Activated naive CD4-positive, alpha-beta T cell treated with anti-CD3 and anti-CD28 coated beads, Interleukin-2, amount 10 ng/mL, durations not matched to agents 5 hours and 36 hours (primary cell): ENCODE results near the gene CORT. TPM values are rescaled to one million over a fixed set of nuclear protein-coding genes. Genes with fewer than 3 reads are reported as not detected.

ENCODE experiments used
- total RNA-seq, 2 experiments: library from RNA; stranded (reverse); gene quantifications; one replicate each; pipeline ENCODE4 v1.2.3, GENCODE V29; 2021

The CORT gene
- under 1 TPM in 1 of 2 experiments, not detected in 1; 0.35 TPM for total RNA-seq

DNA sequence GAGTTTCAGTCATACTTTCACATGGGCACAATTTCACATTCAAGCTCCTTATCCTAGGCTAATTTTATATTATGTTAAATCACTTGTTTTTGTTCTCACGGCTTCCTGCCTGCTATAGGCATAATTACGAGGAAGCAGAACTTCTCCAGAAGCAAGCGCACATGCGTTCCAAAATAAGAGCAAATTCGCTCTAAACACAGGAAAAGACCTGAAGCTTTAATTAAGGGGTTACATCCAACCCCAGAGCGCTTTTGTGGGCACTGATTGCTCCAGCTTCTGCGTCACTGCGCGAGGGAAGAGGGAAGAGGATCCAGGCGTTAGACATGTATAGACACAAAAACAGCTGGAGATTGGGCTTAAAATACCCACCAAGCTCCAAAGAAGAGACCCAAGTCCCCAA is at the start of gene CORT:
TSS of gene CORT (plus strand) at position 281 of the 400 bp plus-strand sequence. CDS start 193 bp downstream, outside the sequence.

DNA sequence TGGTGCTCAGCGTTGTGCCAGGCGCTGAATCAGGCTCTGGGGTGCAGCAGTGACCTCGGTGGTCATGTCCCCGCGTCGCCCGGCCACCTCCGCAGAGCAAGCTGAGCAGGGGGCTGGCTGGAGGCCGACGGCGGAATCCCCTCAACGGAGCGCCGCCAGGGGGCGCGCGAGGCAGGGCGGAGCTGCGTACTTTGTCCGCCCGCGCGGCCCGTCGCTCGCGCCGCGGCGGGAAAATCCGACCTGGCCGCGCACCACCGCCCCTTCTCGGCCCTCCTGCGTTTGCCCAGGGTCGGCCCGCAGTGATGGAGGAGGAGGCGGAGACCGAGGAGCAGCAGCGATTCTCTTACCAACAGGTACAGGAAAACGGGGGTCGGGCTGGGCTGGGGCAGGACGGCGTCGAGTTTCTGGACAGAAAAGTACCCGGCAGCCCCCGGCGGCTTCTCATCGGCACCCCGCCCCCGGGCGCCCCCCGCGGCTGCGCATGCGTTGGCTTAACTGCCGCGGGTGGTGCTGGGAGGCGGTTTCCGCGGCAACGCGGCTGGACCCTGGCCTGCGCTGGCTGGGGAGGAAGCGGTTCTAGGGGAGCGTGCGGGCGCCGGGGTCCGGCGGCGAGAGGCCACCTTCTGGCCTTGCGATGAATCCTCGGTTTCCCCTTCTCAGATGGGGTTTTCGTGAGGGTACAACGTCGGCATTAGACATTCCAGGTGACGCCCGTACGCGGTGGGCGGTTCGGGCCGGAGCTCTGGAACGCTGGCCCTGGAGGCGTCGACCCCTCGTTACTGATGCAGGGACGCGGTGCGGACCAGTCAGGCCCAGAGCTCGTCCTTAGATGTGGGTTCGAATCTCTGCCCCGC is 19.4 kb upstream of the CORT start, which contains the start of gene CENPS:
TSS of gene CENPS (plus strand) at position 218 of the 854 bp plus-strand sequence. CDS start at position 303, 85 bp downstream.

DNA sequence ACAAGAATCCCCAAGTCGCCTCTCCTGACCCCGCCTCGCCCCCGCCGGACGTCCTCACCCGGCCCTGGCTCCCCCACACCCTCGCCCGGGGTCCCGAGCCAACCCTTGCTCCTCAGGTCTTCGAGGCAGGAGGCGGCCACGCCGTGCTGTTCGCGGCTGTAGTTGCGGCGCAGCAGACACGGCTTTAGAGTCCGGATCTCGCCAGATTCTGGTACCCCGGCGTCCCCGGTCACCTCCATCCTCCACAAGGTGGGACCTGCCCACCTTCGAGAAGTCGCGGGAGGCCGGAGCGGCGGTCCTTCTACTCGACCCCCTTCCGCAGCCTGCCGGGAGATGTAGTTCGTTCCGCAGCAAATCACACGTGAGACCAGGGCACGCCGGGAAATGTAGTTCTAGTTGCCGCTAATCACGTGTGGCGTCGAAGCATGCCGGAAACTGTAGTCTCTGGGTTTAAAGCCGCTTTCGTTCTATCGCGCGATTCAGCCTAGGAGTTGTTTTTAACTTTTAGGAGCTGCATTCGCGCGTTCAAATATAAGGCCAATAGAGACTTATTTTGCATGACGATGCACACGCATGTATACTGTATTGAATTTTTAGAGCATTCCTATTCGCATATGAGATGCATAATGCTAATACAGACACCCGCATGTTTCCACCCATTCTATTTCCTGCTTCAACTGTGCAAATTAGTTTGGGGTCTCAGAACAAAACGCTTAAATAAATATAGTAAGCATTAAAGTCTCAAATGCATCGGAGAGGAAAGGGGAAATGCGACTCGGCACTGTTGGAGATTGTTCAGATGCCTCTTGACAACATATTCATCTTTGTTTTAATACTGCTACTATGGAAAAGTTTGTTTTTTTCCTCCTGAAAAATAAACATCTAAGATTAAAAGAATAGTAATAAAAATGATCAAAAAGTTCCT is 22.7 kb downstream of the CORT start, which contains the start of gene DFFA:
TSS of gene DFFA (minus strand) at position 310 of the 925 bp plus-strand sequence. CDS start at position 239, 71 bp downstream.

DNA sequence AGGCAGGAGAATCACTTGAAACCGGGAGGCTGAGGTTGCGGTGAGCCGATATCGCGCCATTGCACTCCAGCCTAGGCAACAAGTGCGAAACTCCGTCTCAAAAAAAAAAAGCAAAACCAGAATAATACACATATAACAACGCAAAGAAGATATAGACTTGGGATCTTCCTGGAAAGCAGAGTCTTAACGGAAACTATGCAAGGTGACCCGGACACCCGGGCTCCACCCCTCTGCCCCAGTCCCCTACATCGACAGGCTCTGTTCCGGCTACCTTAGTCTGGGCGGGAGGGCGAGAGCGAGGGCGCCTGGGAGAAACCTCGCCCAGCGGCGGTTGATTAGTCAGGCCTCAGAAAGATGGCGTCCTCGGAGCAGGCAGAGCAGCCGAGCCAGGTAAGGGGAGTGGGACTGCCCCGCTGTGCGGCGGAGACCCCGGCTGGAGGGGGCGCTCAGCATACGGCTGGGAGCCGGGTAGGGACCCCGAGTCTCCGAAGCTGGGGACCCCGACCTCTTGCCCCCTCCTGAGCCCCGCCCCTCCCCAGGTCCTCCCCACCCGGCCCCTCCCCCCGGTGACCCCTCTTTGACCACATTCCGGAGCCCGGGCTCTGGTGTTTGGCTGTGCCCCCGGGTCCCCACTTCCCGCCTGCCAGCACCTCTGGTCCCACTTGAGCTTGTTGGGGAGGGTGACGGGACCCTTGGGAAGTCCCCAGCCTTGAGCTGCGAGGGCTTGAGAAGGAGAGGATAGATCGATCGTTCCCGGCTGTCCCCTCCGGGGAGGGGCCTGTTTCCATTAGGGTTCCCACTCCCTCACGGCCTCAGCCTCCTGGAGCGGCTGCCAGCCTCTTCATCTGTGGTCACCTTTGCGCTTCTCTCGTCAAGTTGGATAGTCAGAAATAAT is 25.0 kb downstream of the CORT start, which contains the start of gene PEX14:
TSS of gene PEX14 (plus strand) at position 338 of the 895 bp plus-strand sequence. CDS start at position 355, 17 bp downstream.

Other genes with a start within 250 kb of the CORT start
- 10 to 100 TPM; 11.3 to 11.5 TPM for gene KIF1B, start 239.5 kb upstream of the CORT start, total RNA-seq
- 10 to 100 TPM; 70.9 to 74.0 TPM for gene PGD, start 51.0 kb upstream of the CORT start, total RNA-seq
- 10 to 100 TPM; 11.3 to 11.6 TPM for gene CENPS, start 19.6 kb upstream of the CORT start, total RNA-seq
- gene DFFA, start 22.5 kb downstream of the CORT start, total RNA-seq: 10 to 100 TPM; 26.3 to 28.6 TPM
- 10 to 100 TPM; 17.4 to 17.6 TPM for gene PEX14, start 24.9 kb downstream of the CORT start, total RNA-seq